NCI-H2081 treated with DMSO at 0.1 percent for 48 hours (cell line): ENCODE data around the gene MRPS25.

Experiments used
- DNase-seq: peaks from one replicate; lab custom pipeline; 2025; lab: John Stamatoyannopoulos, UW

The MRPS25 gene

GRCh38 chr3:15081960-15082664, 17.0 kb upstream of the MRPS25 start:
- DNase-seq: no peak

- no peak for DNase-seq
Observed at GRCh38 chr3:15079091-15079490, 14.0 kb upstream of the MRPS25 start.

- DNase-seq: no peak
Observed at GRCh38 chr3:15074500-15074899, 9.4 kb upstream of the MRPS25 start.

GRCh38 chr3:15071699-15072098, 6.6 kb upstream of the MRPS25 start:
- no peak for DNase-seq

GRCh38 chr3:15069441-15069840, 4.3 kb upstream of the MRPS25 start:
- no peak for DNase-seq

- DNase-seq: no peak
Observed at GRCh38 chr3:15066467-15066866, 1.4 kb upstream of the MRPS25 start.

- no peak for DNase-seq
Observed at GRCh38 chr3:15065550-15066007, 464 bp upstream of the MRPS25 start.

GRCh38 chr3:15064299-15064834, 748 bp downstream of the MRPS25 start:
- no peak for DNase-seq

- no peak for DNase-seq
Observed at GRCh38 chr3:15063656-15064286, 1.3 kb downstream of the MRPS25 start.

- no peak for DNase-seq
Observed at GRCh38 chr3:15063238-15063637, 1.9 kb downstream of the MRPS25 start.

- no peak for DNase-seq
Observed at GRCh38 chr3:15060029-15060428, 5.1 kb downstream of the MRPS25 start.

GRCh38 chr3:15056676-15057404, 8.3 kb downstream of the MRPS25 start:
- no peak for DNase-seq

- no peak for DNase-seq
Observed at GRCh38 chr3:15055019-15055557, 10.0 kb downstream of the MRPS25 start.

- no peak for DNase-seq
Observed at GRCh38 chr3:15053541-15053940, 11.6 kb downstream of the MRPS25 start.

GRCh38 chr3:15052335-15053242, 12.5 kb downstream of the MRPS25 start:
- no peak for DNase-seq

GRCh38 chr3:15051531-15051930, 13.6 kb downstream of the MRPS25 start:
- no peak for DNase-seq

GRCh38 chr3:15050405-15051092, 14.6 kb downstream of the MRPS25 start:
- DNase-seq: no peak

GRCh38 chr3:15049584-15049983, 15.5 kb downstream of the MRPS25 start:
- no peak for DNase-seq

- no peak for DNase-seq
Observed at GRCh38 chr3:15045667-15046066, 19.4 kb downstream of the MRPS25 start.

- DNase-seq: no peak
Observed at GRCh38 chr3:15044326-15044725, 20.8 kb downstream of the MRPS25 start.
